ENCODE measurements around the gene SKOR1. TPM values are rescaled to one million over a fixed set of nuclear protein-coding genes. Genes with fewer than 3 reads are reported as not detected.

SKOR1 gene
- total RNA-seq, 1 donor from 2014 or later: 0.21 TPM

GRCh38 chr15:67821784-67822440, 3.4 kb upstream of the SKOR1 start:
- TF ChIP-seq CTCF (IDR thresholded peaks at IDR 0.05; ENCODE audit: unreplicated experiment): no peak
- DNase-seq (ENCODE audit: low spot score): no peak
- Mint-ChIP-seq H3K27me3 (ENCODE audit: unreplicated experiment) (peaks cover 33% of the 10 kb centered on the region), H3K4me3 (ENCODE audit: unreplicated experiment) (peak overlapping the region; percentile 29), H3K4me1 (ENCODE audit: unreplicated experiment) (peaks cover 14% of the 10 kb centered on the region), H3K9me3 (ENCODE audit: unreplicated experiment) (no peaks in the 10 kb centered on the region), H3K36me3 (ENCODE audit: low read depth, unreplicated experiment) (peaks cover 6% of the 10 kb centered on the region), H3K27ac (ENCODE audit: unreplicated experiment) (no peak overlapping the region)

GRCh38 chr15:67822537-67823313, 2.6 kb upstream of the SKOR1 start:
- peaks cover 33% of the 10 kb centered on the region for H3K27me3 Mint-ChIP-seq (ENCODE audit: unreplicated experiment)
- DNase-seq (ENCODE audit: low spot score): peak; percentile 2
- peaks cover 14% of the 10 kb centered on the region for H3K4me1 Mint-ChIP-seq (ENCODE audit: unreplicated experiment)
- H3K36me3 Mint-ChIP-seq (ENCODE audit: low read depth, unreplicated experiment): peaks cover 6% of the 10 kb centered on the region
- no peaks in the 10 kb centered on the region for H3K9me3 Mint-ChIP-seq (ENCODE audit: unreplicated experiment)
- no peak for TF ChIP-seq CTCF (IDR thresholded peaks at IDR 0.05; ENCODE audit: unreplicated experiment)
- H3K27ac Mint-ChIP-seq (ENCODE audit: unreplicated experiment): no peak overlapping the region
- peak overlapping the region; percentile 29 for H3K4me3 Mint-ChIP-seq (ENCODE audit: unreplicated experiment)

GRCh38 chr15:67823314-67824196, 1.8 kb upstream of the SKOR1 start:
- H3K27ac Mint-ChIP-seq (ENCODE audit: unreplicated experiment): no peak overlapping the region
- peaks cover 36% of the 10 kb centered on the region for H3K27me3 Mint-ChIP-seq (ENCODE audit: unreplicated experiment)
- DNase-seq (ENCODE audit: low spot score): no peak
- H3K36me3 Mint-ChIP-seq (ENCODE audit: low read depth, unreplicated experiment): peaks cover 6% of the 10 kb centered on the region
- H3K4me1 Mint-ChIP-seq (ENCODE audit: unreplicated experiment): peaks cover 14% of the 10 kb centered on the region
- peak overlapping the region; percentile 39 for H3K4me3 Mint-ChIP-seq (ENCODE audit: unreplicated experiment)
- no peaks in the 10 kb centered on the region for H3K9me3 Mint-ChIP-seq (ENCODE audit: unreplicated experiment)
- no peak for TF ChIP-seq CTCF (IDR thresholded peaks at IDR 0.05; ENCODE audit: unreplicated experiment)

GRCh38 chr15:67824197-67824968, 926 bp upstream of the SKOR1 start:
- Mint-ChIP-seq H3K27me3 (ENCODE audit: unreplicated experiment) (peaks cover 39% of the 10 kb centered on the region), H3K4me3 (ENCODE audit: unreplicated experiment) (peak overlapping the region; percentile 39), H3K9me3 (ENCODE audit: unreplicated experiment) (no peaks in the 10 kb centered on the region), H3K4me1 (ENCODE audit: unreplicated experiment) (peaks cover 18% of the 10 kb centered on the region), H3K27ac (ENCODE audit: unreplicated experiment) (peak overlapping the region; percentile 6), H3K36me3 (ENCODE audit: low read depth, unreplicated experiment) (peaks cover 6% of the 10 kb centered on the region)
- no peak for TF ChIP-seq CTCF (IDR thresholded peaks at IDR 0.05; ENCODE audit: unreplicated experiment)
- DNase-seq (ENCODE audit: low spot score): no peak

All from endothelial cell (in vitro differentiated cells).